Measurements from ENCODE around the gene SNTN. TPM values are rescaled to one million over a fixed set of nuclear protein-coding genes. Genes with fewer than 3 reads are reported as not detected.

SNTN gene
- total and polyA plus RNA-seq, 3 experiments from 2014 or later, result not detected

GRCh38 chr3:63655519-63655918 is 3.0 kb downstream of the SNTN start:
- no peaks in the 10 kb centered on the region for H3K9me3 ChIP-seq (ENCODE audit: low read length)
- no peak overlapping the region for H3K27ac Mint-ChIP-seq
- H3K4me3 ChIP-seq (ENCODE audit: low read length), result no peak overlapping the region
- H3K36me3 ChIP-seq (ENCODE audit: insufficient read depth, low read length), result no peaks in the 10 kb centered on the region
- no peak overlapping the region for H3K27ac ChIP-seq (ENCODE audit: low read depth, low read length)
- peaks cover 0 to 3% (median 0%) of the 10 kb centered on the region in 5 donors for H3K9me3 Mint-ChIP-seq
- no peaks in the 10 kb centered on the region for H3K4me1 Mint-ChIP-seq
- ChIA-PET POLR2A (no interaction called here), CTCF (no interaction called here)
- no peaks in the 10 kb centered on the region for H3K27me3 ChIP-seq (ENCODE audit: insufficient read depth, low read length, poor library complexity, severe bottlenecking)
- H3K4me1 ChIP-seq (ENCODE audit: insufficient read depth, low read length), result no peaks in the 10 kb centered on the region
- H3K27me3 Mint-ChIP-seq, result peaks cover 0 to 3% of the 10 kb centered on the region in 2 donors
- no peak overlapping the region for H3K4me3 Mint-ChIP-seq
- no peak for DNase-seq
- no peaks in the 10 kb centered on the region for H3K36me3 Mint-ChIP-seq

- Mint-ChIP-seq H3K9me3 (peaks cover 0 to 3% (median 0%) of the 10 kb centered on the region in 5 donors), H3K4me3 (no peak overlapping the region), H3K4me1 (no peaks in the 10 kb centered on the region), H3K27ac (no peak overlapping the region), H3K36me3 (no peaks in the 10 kb centered on the region), H3K27me3 (peaks cover 0 to 3% of the 10 kb centered on the region in 2 donors)
- CTCF ChIA-PET, result no interaction called here
- Histone ChIP-seq H3K27ac (ENCODE audit: low read depth, low read length) (no peak overlapping the region), H3K27me3 (ENCODE audit: insufficient read depth, low read length, poor library complexity, severe bottlenecking) (no peaks in the 10 kb centered on the region), H3K4me3 (ENCODE audit: low read length) (no peak overlapping the region), H3K36me3 (ENCODE audit: insufficient read depth, low read length) (no peaks in the 10 kb centered on the region), H3K9me3 (ENCODE audit: low read length) (no peaks in the 10 kb centered on the region), H3K4me1 (ENCODE audit: insufficient read depth, low read length) (no peaks in the 10 kb centered on the region)
- no peak for DNase-seq
- POLR2A ChIA-PET, result no interaction called here
Measured at GRCh38 chr3:63656786-63657185, 4.3 kb downstream of the SNTN start.

- no peaks in the 10 kb centered on the region for H3K27me3 ChIP-seq (ENCODE audit: insufficient read depth, low read length, poor library complexity, severe bottlenecking)
- H3K36me3 Mint-ChIP-seq, result no peaks in the 10 kb centered on the region
- no peaks in the 10 kb centered on the region for H3K4me1 Mint-ChIP-seq
- H3K27ac ChIP-seq (ENCODE audit: low read depth, low read length), result no peak overlapping the region
- no peak for DNase-seq
- no peaks in the 10 kb centered on the region for H3K9me3 ChIP-seq (ENCODE audit: low read length)
- H3K4me3 Mint-ChIP-seq, result no peak overlapping the region
- peaks cover 0 to 3% (median 0%) of the 10 kb centered on the region in 5 donors for H3K9me3 Mint-ChIP-seq
- peaks cover 0 to 4% of the 10 kb centered on the region in 2 donors for H3K27me3 Mint-ChIP-seq
- no peak overlapping the region for H3K27ac Mint-ChIP-seq
- H3K4me3 ChIP-seq (ENCODE audit: low read length), result no peak overlapping the region
- no peaks in the 10 kb centered on the region for H3K4me1 ChIP-seq (ENCODE audit: insufficient read depth, low read length)
- POLR2A ChIA-PET, result no interaction called here
- CTCF ChIA-PET, result no interaction called here
- no peaks in the 10 kb centered on the region for H3K36me3 ChIP-seq (ENCODE audit: insufficient read depth, low read length)
Measured at GRCh38 chr3:63661242-63661641, 8.8 kb downstream of the SNTN start.

- Histone ChIP-seq H3K27ac (ENCODE audit: low read depth, low read length) (no peak overlapping the region), H3K36me3 (ENCODE audit: insufficient read depth, low read length) (no peaks in the 10 kb centered on the region), H3K4me3 (ENCODE audit: low read length) (no peak overlapping the region), H3K9me3 (ENCODE audit: low read length) (no peaks in the 10 kb centered on the region), H3K27me3 (ENCODE audit: insufficient read depth, low read length, poor library complexity, severe bottlenecking) (no peaks in the 10 kb centered on the region), H3K4me1 (ENCODE audit: insufficient read depth, low read length) (no peaks in the 10 kb centered on the region)
- ChIA-PET CTCF (no interaction called here), POLR2A (no interaction called here)
- no peak overlapping the region for H3K27ac Mint-ChIP-seq
- no peaks in the 10 kb centered on the region for H3K36me3 Mint-ChIP-seq
- peaks cover 0 to 4% of the 10 kb centered on the region in 2 donors for H3K27me3 Mint-ChIP-seq
- H3K4me1 Mint-ChIP-seq, result no peaks in the 10 kb centered on the region
- DNase-seq, result no peak
- H3K4me3 Mint-ChIP-seq, result no peak overlapping the region
- peaks cover 0 to 3% (median 0%) of the 10 kb centered on the region in 5 donors for H3K9me3 Mint-ChIP-seq
Measured at GRCh38 chr3:63662011-63662410, 9.5 kb downstream of the SNTN start.

- Histone ChIP-seq H3K27ac (ENCODE audit: low read depth, low read length) (no peak overlapping the region), H3K27me3 (ENCODE audit: insufficient read depth, low read length, poor library complexity, severe bottlenecking) (no peaks in the 10 kb centered on the region), H3K9me3 (ENCODE audit: low read length) (no peaks in the 10 kb centered on the region), H3K36me3 (ENCODE audit: insufficient read depth, low read length) (no peaks in the 10 kb centered on the region), H3K4me3 (ENCODE audit: low read length) (no peak overlapping the region), H3K4me1 (ENCODE audit: insufficient read depth, low read length) (no peaks in the 10 kb centered on the region)
- Mint-ChIP-seq H3K27me3 (peaks cover 0 to 4% of the 10 kb centered on the region in 2 donors), H3K27ac (no peak overlapping the region), H3K36me3 (no peaks in the 10 kb centered on the region), H3K4me3 (no peak overlapping the region), H3K9me3 (peaks cover 0 to 3% (median 0%) of the 10 kb centered on the region in 5 donors), H3K4me1 (no peaks in the 10 kb centered on the region)
- no peak for DNase-seq
- POLR2A ChIA-PET, result no interaction called here
- CTCF ChIA-PET, result no interaction called here
Measured at GRCh38 chr3:63662500-63662899, 10.0 kb downstream of the SNTN start.

GRCh38 chr3:63670544-63670943 is 18.1 kb downstream of the SNTN start:
- no peaks in the 10 kb centered on the region for H3K27me3 ChIP-seq (ENCODE audit: insufficient read depth, low read length, poor library complexity, severe bottlenecking)
- H3K9me3 ChIP-seq (ENCODE audit: low read length), result no peaks in the 10 kb centered on the region
- no peak for DNase-seq
- Mint-ChIP-seq H3K27me3 (peaks cover 0 to 1% of the 10 kb centered on the region in 2 donors), H3K27ac (no peak overlapping the region), H3K4me1 (no peaks in the 10 kb centered on the region), H3K36me3 (no peaks in the 10 kb centered on the region), H3K4me3 (no peak overlapping the region), H3K9me3 (no peaks in the 10 kb centered on the region)
- CTCF ChIA-PET, result no interaction called here
- H3K4me3 ChIP-seq (ENCODE audit: low read length), result no peak overlapping the region
- H3K36me3 ChIP-seq (ENCODE audit: insufficient read depth, low read length), result no peaks in the 10 kb centered on the region
- POLR2A ChIA-PET, result no interaction called here
- H3K27ac ChIP-seq (ENCODE audit: low read depth, low read length), result no peak overlapping the region
- H3K4me1 ChIP-seq (ENCODE audit: insufficient read depth, low read length), result no peaks in the 10 kb centered on the region

- POLR2A ChIA-PET, result no interaction called here
- Histone ChIP-seq H3K27ac (ENCODE audit: low read depth, low read length) (no peak overlapping the region), H3K9me3 (ENCODE audit: low read length) (no peaks in the 10 kb centered on the region), H3K4me1 (ENCODE audit: insufficient read depth, low read length) (no peaks in the 10 kb centered on the region), H3K27me3 (ENCODE audit: insufficient read depth, low read length, poor library complexity, severe bottlenecking) (no peaks in the 10 kb centered on the region), H3K4me3 (ENCODE audit: low read length) (no peak overlapping the region), H3K36me3 (ENCODE audit: insufficient read depth, low read length) (no peaks in the 10 kb centered on the region)
- no peaks in the 10 kb centered on the region for H3K4me1 Mint-ChIP-seq
- H3K27ac Mint-ChIP-seq, result no peak overlapping the region
- CTCF ChIA-PET, result no interaction called here
- H3K36me3 Mint-ChIP-seq, result no peaks in the 10 kb centered on the region
- H3K9me3 Mint-ChIP-seq, result no peaks in the 10 kb centered on the region
- no peak for DNase-seq
- peaks cover 0 to under 1% of the 10 kb centered on the region in 2 donors for H3K27me3 Mint-ChIP-seq
- H3K4me3 Mint-ChIP-seq, result no peak overlapping the region
Measured at GRCh38 chr3:63673111-63673510, 20.6 kb downstream of the SNTN start.

- no peak overlapping the region for H3K27ac Mint-ChIP-seq
- no peak overlapping the region for H3K4me3 ChIP-seq (ENCODE audit: low read length)
- no peaks in the 10 kb centered on the region for H3K9me3 Mint-ChIP-seq
- H3K9me3 ChIP-seq (ENCODE audit: low read length), result no peaks in the 10 kb centered on the region
- no peaks in the 10 kb centered on the region for H3K4me1 Mint-ChIP-seq
- H3K4me1 ChIP-seq (ENCODE audit: insufficient read depth, low read length), result no peaks in the 10 kb centered on the region
- H3K27ac ChIP-seq (ENCODE audit: low read depth, low read length), result no peak overlapping the region
- DNase-seq, result no peak
- no peak overlapping the region for H3K4me3 Mint-ChIP-seq
- H3K27me3 Mint-ChIP-seq, result no peaks in the 10 kb centered on the region
- H3K27me3 ChIP-seq (ENCODE audit: insufficient read depth, low read length, poor library complexity, severe bottlenecking), result no peaks in the 10 kb centered on the region
- H3K36me3 ChIP-seq (ENCODE audit: insufficient read depth, low read length), result no peaks in the 10 kb centered on the region
- ChIA-PET POLR2A (no interaction called here), CTCF (no interaction called here)
- H3K36me3 Mint-ChIP-seq, result no peaks in the 10 kb centered on the region
Measured at GRCh38 chr3:63674586-63674985, 22.1 kb downstream of the SNTN start.

- H3K27ac ChIP-seq (ENCODE audit: low read depth, low read length), result no peak overlapping the region
- Mint-ChIP-seq H3K36me3 (no peaks in the 10 kb centered on the region), H3K4me3 (no peak overlapping the region), H3K9me3 (no peaks in the 10 kb centered on the region), H3K27me3 (no peaks in the 10 kb centered on the region), H3K4me1 (no peaks in the 10 kb centered on the region), H3K27ac (no peak overlapping the region)
- H3K4me3 ChIP-seq (ENCODE audit: low read length), result no peak overlapping the region
- no peaks in the 10 kb centered on the region for H3K9me3 ChIP-seq (ENCODE audit: low read length)
- H3K4me1 ChIP-seq (ENCODE audit: insufficient read depth, low read length), result no peaks in the 10 kb centered on the region
- no peak for DNase-seq
- no peaks in the 10 kb centered on the region for H3K27me3 ChIP-seq (ENCODE audit: insufficient read depth, low read length, poor library complexity, severe bottlenecking)
- POLR2A ChIA-PET, result no interaction called here
- CTCF ChIA-PET, result no interaction called here
- no peaks in the 10 kb centered on the region for H3K36me3 ChIP-seq (ENCODE audit: insufficient read depth, low read length)
Measured at GRCh38 chr3:63679186-63679585, 26.7 kb downstream of the SNTN start.
